ENCODE data around the gene CIDEC.

DNA sequence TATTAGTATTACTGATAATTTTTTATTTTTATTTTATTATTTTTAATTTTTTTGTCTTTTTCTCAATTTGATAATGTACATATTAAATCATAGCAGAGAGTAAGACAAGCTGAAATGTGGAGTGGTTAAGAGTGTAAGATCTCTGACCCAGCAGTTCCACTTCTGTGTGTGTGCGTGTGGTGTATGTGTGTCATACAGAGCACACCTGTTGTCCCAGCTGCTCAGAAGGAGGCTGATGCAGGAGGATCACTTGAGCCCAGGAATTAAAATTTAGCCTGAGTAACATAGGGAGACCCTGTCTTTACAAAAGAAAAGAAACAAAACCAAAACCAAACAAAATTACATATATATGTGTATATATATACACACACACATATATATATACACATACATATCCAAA, 1.4 kb upstream of the CIDEC start:
- no peak for TF ChIP-seq EP300 (IDR thresholded peaks at IDR 0.05)
- TF ChIP-seq, protein P1, sequence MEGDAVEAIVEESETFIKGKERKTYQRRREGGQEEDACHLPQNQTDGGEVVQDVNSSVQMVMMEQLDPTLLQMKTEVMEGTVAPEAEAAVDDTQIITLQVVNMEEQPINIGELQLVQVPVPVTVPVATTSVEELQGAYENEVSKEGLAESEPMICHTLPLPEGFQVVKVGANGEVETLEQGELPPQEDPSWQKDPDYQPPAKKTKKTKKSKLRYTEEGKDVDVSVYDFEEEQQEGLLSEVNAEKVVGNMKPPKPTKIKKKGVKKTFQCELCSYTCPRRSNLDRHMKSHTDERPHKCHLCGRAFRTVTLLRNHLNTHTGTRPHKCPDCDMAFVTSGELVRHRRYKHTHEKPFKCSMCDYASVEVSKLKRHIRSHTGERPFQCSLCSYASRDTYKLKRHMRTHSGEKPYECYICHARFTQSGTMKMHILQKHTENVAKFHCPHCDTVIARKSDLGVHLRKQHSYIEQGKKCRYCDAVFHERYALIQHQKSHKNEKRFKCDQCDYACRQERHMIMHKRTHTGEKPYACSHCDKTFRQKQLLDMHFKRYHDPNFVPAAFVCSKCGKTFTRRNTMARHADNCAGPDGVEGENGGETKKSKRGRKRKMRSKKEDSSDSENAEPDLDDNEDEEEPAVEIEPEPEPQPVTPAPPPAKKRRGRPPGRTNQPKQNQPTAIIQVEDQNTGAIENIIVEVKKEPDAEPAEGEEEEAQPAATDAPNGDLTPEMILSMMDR (IDR thresholded peaks at IDR 0.05): no peak
- TF ChIP-seq RAD21 (conservative IDR thresholded peaks at IDR 0.05 in 1 of 2, IDR thresholded peaks at IDR 0.05 in 1 of 2): no peak
- TF ChIP-seq EHF (CRISPR knock-in tag; IDR thresholded peaks at IDR 0.05): no peak
